NCI-H2171 treated with DMSO at 0.1 percent for 48 hours (cell line): ENCODE data around the gene RIN3.
A peak's percentile ranks its signal among the peaks of the same experiment; 100 is the strongest.
"Not testable (repeated sequence)": the region's sequence is repeated elsewhere in the genome, so short reads cannot be mapped to it uniquely, and the experiment has no call there.

Experiments
- DNase-seq: peaks from one replicate; lab custom pipeline; 2025; lab: John Stamatoyannopoulos, UW

The RIN3 gene

GRCh38 chr14:92531106-92531873 lies 17.7 kb downstream of the RIN3 start:
- no peak for DNase-seq

- peak; percentile 62 for DNase-seq
These were observed 19.0 kb downstream of the RIN3 start for GRCh38 chr14:92532490-92533163.

- DNase-seq = no peak
These were observed 21.5 kb downstream of the RIN3 start for GRCh38 chr14:92534932-92535643.

- DNase-seq = not testable (repeated sequence)
These were observed 22.6 kb downstream of the RIN3 start for GRCh38 chr14:92536231-92536630.

GRCh38 chr14:92538412-92538985 lies 24.9 kb downstream of the RIN3 start:
- no peak for DNase-seq

- DNase-seq = no peak
These were observed 25.8 kb downstream of the RIN3 start for GRCh38 chr14:92539419-92539818.

GRCh38 chr14:92539875-92540274 lies 26.3 kb downstream of the RIN3 start:
- DNase-seq = no peak

GRCh38 chr14:92540472-92541048 lies 27.0 kb downstream of the RIN3 start:
- peak; percentile 32 for DNase-seq

GRCh38 chr14:92542766-92543554 lies 29.4 kb downstream of the RIN3 start:
- DNase-seq = no peak

GRCh38 chr14:92544051-92544720 lies 30.6 kb downstream of the RIN3 start:
- DNase-seq = no peak

- no peak for DNase-seq
These were observed 32.9 kb downstream of the RIN3 start for GRCh38 chr14:92546347-92547053.

- no peak for DNase-seq
These were observed 35.7 kb downstream of the RIN3 start for GRCh38 chr14:92549105-92549858.

GRCh38 chr14:92549859-92550230 lies 36.3 kb downstream of the RIN3 start:
- no peak for DNase-seq

- DNase-seq = no peak
These were observed 37.7 kb downstream of the RIN3 start for GRCh38 chr14:92551044-92551841.

GRCh38 chr14:92552066-92552465 lies 38.5 kb downstream of the RIN3 start:
- DNase-seq = no peak

- no peak for DNase-seq
These were observed 39.9 kb downstream of the RIN3 start for GRCh38 chr14:92553438-92553837.

- no peak for DNase-seq
These were observed 42.0 kb downstream of the RIN3 start for GRCh38 chr14:92555465-92556111.

- no peak for DNase-seq
These were observed 42.7 kb downstream of the RIN3 start for GRCh38 chr14:92556255-92556741.
